Measurements from ENCODE around the gene LRRC37A3.
A peak's percentile ranks its signal among the peaks of the same experiment; 100 is the strongest.
"Not testable (repeated sequence)": the region's sequence is repeated elsewhere in the genome, so short reads cannot be mapped to it uniquely, and the experiment has no call there.

DNA sequence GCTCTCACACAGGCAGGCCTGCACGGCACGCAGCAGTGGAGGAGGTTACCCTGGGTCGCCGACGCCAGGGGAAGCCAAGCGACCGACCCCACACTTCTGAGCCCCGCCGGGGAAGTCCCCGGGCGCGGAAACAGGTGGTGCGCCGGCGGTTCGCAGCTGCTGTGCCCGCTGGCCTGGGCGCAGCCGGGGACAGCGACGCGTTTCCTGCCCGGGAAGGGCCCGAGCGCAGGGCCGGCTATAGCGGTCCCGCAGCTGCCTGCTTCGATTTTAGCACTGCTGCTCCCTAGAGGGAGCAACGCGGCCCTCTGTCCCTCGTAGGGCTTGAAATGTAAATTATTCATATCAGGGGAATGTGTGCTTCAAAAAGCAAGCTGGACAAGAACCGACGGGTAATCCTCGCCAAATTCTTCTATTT lies 46.6 kb upstream of the LRRC37A3 start:
- TF ChIP-seq JUN (CRISPR knock-in tag; IDR thresholded peaks at IDR 0.05): 0 out of 2 replicates have a peak, but pooled peaks have one; percentile 51
- peak; percentile 76; the same call in 1 of the 2 replicates for TF ChIP-seq SETDB1 (CRISPR knock-in tag; IDR thresholded peaks at IDR 0.05; ENCODE audit: borderline replicate concordance)
- TF ChIP-seq, protein P1, sequence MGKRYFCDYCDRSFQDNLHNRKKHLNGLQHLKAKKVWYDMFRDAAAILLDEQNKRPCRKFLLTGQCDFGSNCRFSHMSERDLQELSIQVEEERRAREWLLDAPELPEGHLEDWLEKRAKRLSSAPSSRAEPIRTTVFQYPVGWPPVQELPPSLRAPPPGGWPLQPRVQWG (CRISPR knock-in tag; IDR thresholded peaks at IDR 0.05; ENCODE audit: borderline replicate concordance, low read depth): not testable (repeated sequence)
- not testable (repeated sequence) for TF ChIP-seq TAF15 (IDR thresholded peaks at IDR 0.05; ENCODE audit: low read depth, low read length, poor library complexity, severe bottlenecking); CREM (CRISPR knock-in tag; IDR thresholded peaks at IDR 0.05); POLR2AphosphoS5 (IDR thresholded peaks at IDR 0.05; ENCODE audit: low read depth, low read length)
- TF ChIP-seq CREM (IDR thresholded peaks at IDR 0.05): 0 out of 2 replicates have a peak, but pooled peaks have one; percentile 25
- TF ChIP-seq, protein P2, sequence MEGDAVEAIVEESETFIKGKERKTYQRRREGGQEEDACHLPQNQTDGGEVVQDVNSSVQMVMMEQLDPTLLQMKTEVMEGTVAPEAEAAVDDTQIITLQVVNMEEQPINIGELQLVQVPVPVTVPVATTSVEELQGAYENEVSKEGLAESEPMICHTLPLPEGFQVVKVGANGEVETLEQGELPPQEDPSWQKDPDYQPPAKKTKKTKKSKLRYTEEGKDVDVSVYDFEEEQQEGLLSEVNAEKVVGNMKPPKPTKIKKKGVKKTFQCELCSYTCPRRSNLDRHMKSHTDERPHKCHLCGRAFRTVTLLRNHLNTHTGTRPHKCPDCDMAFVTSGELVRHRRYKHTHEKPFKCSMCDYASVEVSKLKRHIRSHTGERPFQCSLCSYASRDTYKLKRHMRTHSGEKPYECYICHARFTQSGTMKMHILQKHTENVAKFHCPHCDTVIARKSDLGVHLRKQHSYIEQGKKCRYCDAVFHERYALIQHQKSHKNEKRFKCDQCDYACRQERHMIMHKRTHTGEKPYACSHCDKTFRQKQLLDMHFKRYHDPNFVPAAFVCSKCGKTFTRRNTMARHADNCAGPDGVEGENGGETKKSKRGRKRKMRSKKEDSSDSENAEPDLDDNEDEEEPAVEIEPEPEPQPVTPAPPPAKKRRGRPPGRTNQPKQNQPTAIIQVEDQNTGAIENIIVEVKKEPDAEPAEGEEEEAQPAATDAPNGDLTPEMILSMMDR (CRISPR knock-in tag; IDR thresholded peaks at IDR 0.05): peak; percentile 51
- peak; percentile 71 for TF ChIP-seq SAP130 (CRISPR knock-in tag; IDR thresholded peaks at IDR 0.05; ENCODE audit: low read depth)

All from HepG2 (cell line).